CD4-positive, alpha-beta T cell treated with Interleukin-2 at 100 ng/mL for 4 hours (primary cell): ENCODE results near the gene PPP1R13B.

Experiments used
- DNase-seq: peaks from one replicate; pipeline ENCODE4 v3.0.0-alpha.2; 2020; ENCODE audit warnings: low spot score

The PPP1R13B gene

GRCh38 chr14:103685276-103686211 is 161.8 kb downstream of the PPP1R13B start:
- DNase-seq: no peak

- no peak for DNase-seq
Observed at GRCh38 chr14:103684871-103685270, 162.5 kb downstream of the PPP1R13B start.

- no peak for DNase-seq
Observed at GRCh38 chr14:103684471-103684870, 162.9 kb downstream of the PPP1R13B start.
